ENCODE results near the gene MEGF10. TPM values are rescaled to one million over a fixed set of nuclear protein-coding genes. Genes with fewer than 3 reads are reported as not detected.

Gene MEGF10
- total and polyA plus RNA-seq, 10 of the 15 experiments (the other 5 are each of a cell fraction or from before 2014, with no cell fraction given), result 0.03 to 0.21 (median 0.05) TPM; not detected in 5

GRCh38 chr5:127431977-127432585 lies 141.5 kb downstream of the MEGF10 start:
- WGBS (ENCODE audit: insufficient coverage, insufficient replicate concordance, low lambda C conversion rate, missing lambda C conversion rate), result 66% methylated on average over 7 of the region's 7 CpGs
- Histone ChIP-seq H4K20me1 (ENCODE audit: control insufficient read depth, insufficient read depth) (no peaks in the 10 kb centered on the region), H3K4me2 (ENCODE audit: control insufficient read depth, insufficient read depth) (no peak overlapping the region), H3K4me3 (no peak overlapping the region), H3K9ac (ENCODE audit: control insufficient read depth, insufficient read depth, low read length) (no peak overlapping the region), H3K36me3 (ENCODE audit: control insufficient read depth in 2 of 2, insufficient read depth in 2 of 2, low read length in 1 of 2) (no peaks in the 10 kb centered on the region), H3K4me1 (ENCODE audit: control insufficient read depth, insufficient read depth, low read length) (no peaks in the 10 kb centered on the region), H3K9me3 (replicated peaks; ENCODE audit: control insufficient read depth, insufficient read depth, low read length) (no peaks in the 10 kb centered on the region), H3K27ac (ENCODE audit: control insufficient read depth, insufficient read depth) (no peak overlapping the region), H3K27me3 (replicated peaks in 1 of 2; ENCODE audit: control insufficient read depth in 2 of 2, insufficient read depth in 2 of 2, low read length in 1 of 2) (no peaks in the 10 kb centered on the region), H3K79me2 (ENCODE audit: control insufficient read depth, insufficient read depth, low read length) (no peaks in the 10 kb centered on the region), H2AFZ (ENCODE audit: control insufficient read depth, low read depth, low read length) (no peak overlapping the region)
- intact Hi-C loops (cut with micrococcal nuclease; ENCODE audit: unreplicated experiment) (no loop called here), in situ Hi-C loops (cut with MboI) (no loop called here)
- ChIA-PET RAD21 (ENCODE audit: unreplicated experiment) (no interaction called here), SMC1A (ENCODE audit: uncharacterized antibody, unreplicated experiment) (interaction anchor here (0.7 to 1.8 kb wide), 2 partner anchors 11 to 945 kb away, joined by 3 to 5 read pairs; no protein-coding TSS in a partner anchor), CTCF (no interaction called here), POLR2A (interaction anchor here (0.6 kb wide), 1 partner anchor 17 kb away, joined by 4 read pairs; no protein-coding TSS in a partner anchor)
- no TSS peak for BruUV-seq (replicated peaks)
- DNase-seq (ENCODE audit: low read depth, low spot score) (no peak), ATAC-seq (no peak), FAIRE-seq (no peak)
- TF ChIP-seq FOS (IDR thresholded peaks at IDR 0.05; ENCODE audit: borderline replicate concordance, extremely low read depth, insufficient read length) (no peak), NFYB (IDR thresholded peaks at IDR 0.05; ENCODE audit: insufficient read depth, low read depth, low read length) (no peak), PAX5 (IDR thresholded peaks at IDR 0.05; ENCODE audit: borderline replicate concordance, low read depth, low read length) (no peak), ZNF384 (IDR thresholded peaks at IDR 0.05; ENCODE audit: borderline replicate concordance, low read depth, low read length) (no peak), TCF7 (IDR thresholded peaks at IDR 0.05; ENCODE audit: borderline replicate concordance) (no peak), PAX8 (IDR thresholded peaks at IDR 0.05) (no peak), PRDM15 (CRISPR knock-in tag; IDR thresholded peaks at IDR 0.05) (no peak)
